ENCODE measurements around the gene ARL5A. TPM values are rescaled to one million over a fixed set of nuclear protein-coding genes. Genes with fewer than 3 reads are reported as not detected.

ARL5A gene
- total RNA-seq, 6 donors from 2014 or later: 52.4 to 76.8 (median 54.9) TPM

- 67 to 80% methylated on average over 2 of the region's 2 CpGs for WGBS, 2 donors
- no peaks in the 10 kb centered on the region for H3K36me3 ChIP-seq
- H3K9me3 ChIP-seq: no peaks in the 10 kb centered on the region
- no peak overlapping the region for H3K4me3 ChIP-seq
- H3K27ac ChIP-seq: no peak overlapping the region
- TF ChIP-seq POLR2A (IDR thresholded peaks at IDR 0.05) (no peak), EP300 (IDR thresholded peaks at IDR 0.05) (no peak)
- H3K27me3 ChIP-seq: no peaks in the 10 kb centered on the region
- DNase-seq (no peak), ATAC-seq (ENCODE audit: low FRiP score in 2 of 2) (no peak)
- peaks cover 4 to 15% (median 12%) of the 10 kb centered on the region in 4 donors for H3K4me1 ChIP-seq
These were observed 60.7 kb downstream of the ARL5A start for GRCh38 chr2:151767536-151767935.

GRCh38 chr2:151766437-151767153 lies 61.6 kb downstream of the ARL5A start:
- no peaks in the 10 kb centered on the region for H3K9me3 ChIP-seq
- DNase-seq (no peak), ATAC-seq (ENCODE audit: low FRiP score in 2 of 2) (no peak)
- H3K4me1 ChIP-seq: peaks cover 4 to 14% (median 12%) of the 10 kb centered on the region in 4 donors
- H3K27ac ChIP-seq: peak overlapping the region in 1 of 4 donors; percentile 22
- no peaks in the 10 kb centered on the region for H3K27me3 ChIP-seq
- 67 to 71% methylated on average over 1 to 4 of the region's 4 CpGs for WGBS, 2 donors
- TF ChIP-seq POLR2A (IDR thresholded peaks at IDR 0.05) (no peak), EP300 (IDR thresholded peaks at IDR 0.05) (no peak), CTCF (IDR thresholded peaks at IDR 0.05) (no peak), POLR2AphosphoS5 (IDR thresholded peaks at IDR 0.05) (no peak)
- H3K36me3 ChIP-seq: no peaks in the 10 kb centered on the region
- H3K4me3 ChIP-seq: no peak overlapping the region

GRCh38 chr2:151765760-151766410 lies 62.3 kb downstream of the ARL5A start:
- H3K4me3 ChIP-seq: no peak overlapping the region
- DNase-seq (peak in 1 of 2 donors; percentile 37), ATAC-seq (ENCODE audit: low FRiP score in 2 of 2) (peak in 1 of 2 donors; percentile 9)
- H3K36me3 ChIP-seq: no peaks in the 10 kb centered on the region
- H3K27me3 ChIP-seq: no peaks in the 10 kb centered on the region
- 80 to 81% methylated on average over 10 of the region's 10 CpGs for WGBS, 2 donors
- TF ChIP-seq EP300 (IDR thresholded peaks at IDR 0.05) (no peak), POLR2AphosphoS5 (IDR thresholded peaks at IDR 0.05) (no peak), CTCF (IDR thresholded peaks at IDR 0.05) (no peak), POLR2A (IDR thresholded peaks at IDR 0.05) (no peak)
- peaks cover 4 to 14% (median 12%) of the 10 kb centered on the region in 4 donors for H3K4me1 ChIP-seq
- H3K9me3 ChIP-seq: no peaks in the 10 kb centered on the region
- peak overlapping the region in 1 of 4 donors; percentile 22 for H3K27ac ChIP-seq

GRCh38 chr2:151762694-151763093 lies 65.5 kb downstream of the ARL5A start:
- peaks cover 4 to 14% (median 12%) of the 10 kb centered on the region in 4 donors for H3K4me1 ChIP-seq
- no peaks in the 10 kb centered on the region for H3K36me3 ChIP-seq
- TF ChIP-seq POLR2AphosphoS5 (IDR thresholded peaks at IDR 0.05) (no peak), CTCF (IDR thresholded peaks at IDR 0.05) (no peak), POLR2A (IDR thresholded peaks at IDR 0.05) (no peak), EP300 (IDR thresholded peaks at IDR 0.05) (no peak)
- no peak overlapping the region for H3K4me3 ChIP-seq
- ATAC-seq (ENCODE audit: low FRiP score in 2 of 2) (no peak), DNase-seq (no peak)
- H3K27ac ChIP-seq: no peak overlapping the region
- no peaks in the 10 kb centered on the region for H3K9me3 ChIP-seq
- no peaks in the 10 kb centered on the region for H3K27me3 ChIP-seq
- 47 to 62% methylated on average over 3 of the region's 3 CpGs for WGBS, 2 donors

GRCh38 chr2:151761687-151762086 lies 66.5 kb downstream of the ARL5A start:
- ATAC-seq (ENCODE audit: low FRiP score in 2 of 2) (no peak), DNase-seq (no peak)
- peaks cover 4 to 11% (median 9%) of the 10 kb centered on the region in 4 donors for H3K4me1 ChIP-seq
- H3K36me3 ChIP-seq: no peaks in the 10 kb centered on the region
- H3K9me3 ChIP-seq: no peaks in the 10 kb centered on the region
- no peaks in the 10 kb centered on the region for H3K27me3 ChIP-seq
- no peak overlapping the region for H3K4me3 ChIP-seq
- no peak for TF ChIP-seq POLR2A (IDR thresholded peaks at IDR 0.05)
- no peak for TF ChIP-seq CTCF (IDR thresholded peaks at IDR 0.05)
- TF ChIP-seq POLR2AphosphoS5 (IDR thresholded peaks at IDR 0.05): no peak
- TF ChIP-seq EP300 (IDR thresholded peaks at IDR 0.05): no peak
- no peak overlapping the region for H3K27ac ChIP-seq

Data from upper lobe of left lung (tissue), 6 donors.